K562 (cell line): ENCODE measurements around the gene GNB2. TPM values are rescaled to one million over a fixed set of nuclear protein-coding genes. Genes with fewer than 3 reads are reported as not detected.

ENCODE experiments used
- ATAC-seq: fragments of 200-7000 bp; cut with Tn5 transposase; 3 replicates; pipeline ENCODE4 v1.9.1; 2020; ENCODE audit warnings: moderate library complexity
- BruUV-seq: library from RNA; stranded (reverse); fragments of 400-500 nt; replicated peaks from 2 replicates; lab custom pipeline; 2021; lab: Mats Ljungman, UMichigan
- CTCF ChIA-PET: fragments of 300-600 bp; formaldehyde crosslinking; extraction: SDS; loops from one replicate; lab custom pipeline; 2021; ENCODE audit warnings: low intra/inter-chr PET ratio; lab: Yijun Ruan, JAX
- POLR2A ChIA-PET: fragments of 300-600, 350-650 bp; sonication (Branson Sonifier 250); formaldehyde crosslinking; extraction: SDS; loops from one replicate; lab custom pipeline; 2021; ENCODE audit warnings: antibody characterized with exemption, inconsistent platforms; lab: Yijun Ruan, JAX
- DNase-seq, 4 experiments: peaks; one replicate each; pipeline versions ENCODE4 v3.0.0 to v3.0.0-alpha.2; 2011 to 2018; ENCODE audit warnings: low spot score in 3 of 4, mixed read lengths in 3 of 4; ENCODE audit errors: extremely low read depth in 1 of 4
- FAIRE-seq: peaks from 2 replicates; lab custom pipeline; 2011; peaks lifted over from hg19 to GRCh38; lab: Jason Lieb, UNC
- H2AFZ ChIP-seq: 2 replicates; pipeline ENCODE4 v1.6.0; 2011; ENCODE audit warnings: low read depth, low read length, control low read depth, inconsistent platforms
- H3K27ac ChIP-seq: fragments of 200-600 bp; 3 replicates; pipeline ENCODE4 v1.8.0; 2011; ENCODE audit warnings: low read depth, mild to moderate bottlenecking, control low read depth, inconsistent platforms, low read length, moderate library complexity, mixed read lengths; ENCODE audit errors: extremely low read depth
- H3K27me3 ChIP-seq, 2 experiments: fragments of 300-600 bp in 1 of 2; 2 replicates in 1 of 2; 3 replicates in 1 of 2; pipeline versions ENCODE4 v1.6.0 to v1.8.0; 2011; ENCODE audit warnings: inconsistent platforms in 2 of 2, low read length in 2 of 2, mild to moderate bottlenecking in 1 of 2, mixed read lengths in 1 of 2, moderate library complexity in 1 of 2; ENCODE audit not compliant: control insufficient read depth in 2 of 2, insufficient read depth in 2 of 2
- H3K36me3 ChIP-seq: fragments of 300-600 bp; 3 replicates; pipeline ENCODE4 v1.8.0; 2011; ENCODE audit warnings: mild to moderate bottlenecking, low read length, inconsistent platforms; ENCODE audit not compliant: control insufficient read depth, insufficient read depth
- H3K4me1 ChIP-seq, 2 experiments: fragments of 200-600 bp in 1 of 2; replicated peaks in 1 of 2; 2 replicates in 1 of 2; 3 replicates in 1 of 2; pipeline versions ENCODE4 v1.5.1 to v1.8.0; 2011; ENCODE audit warnings: inconsistent platforms in 2 of 2, low read length in 2 of 2, mild to moderate bottlenecking in 1 of 2, mixed read lengths in 1 of 2, moderate library complexity in 1 of 2; ENCODE audit not compliant: control insufficient read depth in 2 of 2, insufficient read depth in 2 of 2
- H3K4me2 ChIP-seq: 2 replicates; pipeline ENCODE4 v1.6.1; 2011; ENCODE audit warnings: low read length, control low read depth, inconsistent platforms, mixed read lengths; ENCODE audit not compliant: insufficient read depth
- H3K4me3 ChIP-seq: fragments of 200-600 bp; sonication (generic), shearing (Covaris generic); 2 replicates; pipeline ENCODE4 v1.5.1; 2016; ENCODE audit warnings: control low read depth, inconsistent platforms
- H3K79me2 ChIP-seq: fragments of 200-600 bp; 3 replicates; pipeline ENCODE4 v1.8.0; 2011; ENCODE audit warnings: low read length, inconsistent platforms; ENCODE audit not compliant: control insufficient read depth, insufficient read depth
- H3K9ac ChIP-seq, 2 experiments: 2 replicates each; pipeline versions ENCODE4 v1.6.0 to v1.6.1; 2011; ENCODE audit warnings: low read depth in 2 of 2, low read length in 2 of 2, control low read depth in 1 of 2, inconsistent platforms in 1 of 2, mild to moderate bottlenecking in 1 of 2, mixed read lengths in 1 of 2; ENCODE audit not compliant: insufficient read depth in 1 of 2
- H3K9me1 ChIP-seq: one replicate; pipeline ENCODE4 v1.6.0; 2011; ENCODE audit warnings: inconsistent platforms, mild to moderate bottlenecking, low read length, moderate library complexity; ENCODE audit not compliant: control insufficient read depth, insufficient read depth
- H3K9me3 ChIP-seq: replicated peaks from 2 replicates; pipeline ENCODE4 v1.5.1; 2011; ENCODE audit warnings: low read depth, low read length, inconsistent platforms; ENCODE audit not compliant: control insufficient read depth, insufficient read depth
- H4K20me1 ChIP-seq: replicated peaks from 2 replicates; pipeline ENCODE4 v1.6.1; 2011; ENCODE audit warnings: low read length, inconsistent platforms, mixed read lengths; ENCODE audit not compliant: control insufficient read depth, insufficient read depth
- KLF6 ChIP-seq: fragments of 250-450 bp; sonication (Bioruptor Pico); IDR thresholded peaks from 2 replicates; pipeline ENCODE4 v1.4.0; 2020; ENCODE audit warnings: mild to moderate bottlenecking, moderate library complexity, borderline replicate concordance
- MBD2 ChIP-seq: sonication (generic); IDR thresholded peaks from 2 replicates; pipeline ENCODE4 v1.6.1; 2016; ENCODE audit warnings: low read depth, borderline replicate concordance
- MEIS2 ChIP-seq: fragments of 450-650 bp; IDR thresholded peaks from 2 replicates; pipeline ENCODE4 v1.6.1; 2014; ENCODE audit warnings: mild to moderate bottlenecking; ENCODE audit not compliant: partially characterized antibody
- PML ChIP-seq: IDR thresholded peaks from 2 replicates; pipeline ENCODE4 v1.6.1; 2012; ENCODE audit warnings: low read length, inconsistent platforms
- POLR2A ChIP-seq: fragments of 450-650 bp; conservative IDR thresholded peaks from 2 replicates; pipeline ENCODE4 v1.6.1; 2016
- POLR2AphosphoS2 ChIP-seq: IDR thresholded peaks from 2 replicates; pipeline ENCODE4 v1.6.1; 2012; ENCODE audit warnings: low read length, improper control_type of control experiment
- POLR2AphosphoS5 ChIP-seq: IDR thresholded peaks from 2 replicates; pipeline ENCODE4 v1.6.1; 2011; ENCODE audit warnings: mild to moderate bottlenecking, low read depth, low read length, moderate library complexity; ENCODE audit not compliant: control insufficient read depth, insufficient read depth
- POLR2B ChIP-seq: fragments of 450-650 bp; IDR thresholded peaks from 2 replicates; pipeline ENCODE4 v1.6.1; 2018; ENCODE audit warnings: low read depth; ENCODE audit not compliant: partially characterized antibody
- POLR2G ChIP-seq: fragments of 200-400 bp; formaldehyde crosslinking; IDR thresholded peaks from 2 replicates; pipeline ENCODE4 v1.6.1; 2017; ENCODE audit warnings: low read depth, mild to moderate bottlenecking, antibody characterized with exemption, low read length, moderate library complexity
- RBM22 ChIP-seq: fragments of 200-400 bp; formaldehyde crosslinking; IDR thresholded peaks from 2 replicates; pipeline ENCODE4 v1.6.1; 2018; ENCODE audit warnings: low read length, low read depth; ENCODE audit not compliant: poor library complexity, severe bottlenecking
- SMAD1 ChIP-seq: fragments of 150-350 bp; IDR thresholded peaks from 2 replicates; pipeline ENCODE4 v1.6.1; 2014; ENCODE audit warnings: low read length, low read depth; ENCODE audit not compliant: partially characterized antibody
- SUPT5H ChIP-seq: fragments of 450-650 bp; IDR thresholded peaks from 2 replicates; pipeline ENCODE4 v1.6.1; 2016
- TRIM28 ChIP-seq: fragments of 450-650 bp; IDR thresholded peaks from 2 replicates; pipeline ENCODE4 v1.6.1; 2017
- ZBED1 ChIP-seq: IDR thresholded peaks from 2 replicates; pipeline ENCODE4 v1.6.1; 2014
- ZNF639 ChIP-seq, 2 experiments: fragments of 200-800 bp in 1 of 2; sonication (Bioruptor generic) in 1 of 2; sonication (generic) in 1 of 2; formaldehyde crosslinking in 1 of 2; IDR thresholded peaks in 1 of 2; conservative IDR thresholded peaks in 1 of 2; 2 replicates each; pipeline versions ENCODE4 v1.5.0 to v1.6.1; 2016 to 2020; ENCODE audit warnings: missing compliant biosample characterization in 1 of 2, missing genetic modification characterization in 1 of 2, missing genetic modification reagents in 1 of 2
- WGBS: fragments of 100-300 bp; shearing (Covaris generic); methylation state at CpG from one replicate; pipeline ENCODE4 v1.1.6; 2016; ENCODE audit warnings: low coverage, mixed read lengths; ENCODE audit not compliant: insufficient coverage; ENCODE audit errors: missing lambda C conversion rate; 5-methylcytosine and 5-hydroxymethylcytosine counted together
- in situ Hi-C: fragments of 300-500 bp; cut with MboI; formaldehyde crosslinking; loops from 4 replicates; pipeline ENCODE4 v1.15.0; 2018; ENCODE audit warnings: inconsistent platforms, mixed read lengths
- intact Hi-C: fragments of 100-400 bp; cut with micrococcal nuclease; formaldehyde crosslinking; loops from 2 replicates; pipeline ENCODE4 v1.14.2; 2022
- polyA plus RNA-seq, 8 experiments: library from polyadenylated mRNA; depleted of rRNA in 4 of 8; stranded (reverse) in 5 of 8; unstranded in 3 of 8; fragments of >200 nt; fragmentation: Nextera tagmentation in 2 of 8; fragmentation: Illumina TruSeq in 1 of 8; extraction: Ambion mirVana in 2 of 8; extraction: Trizol in 1 of 8; gene quantifications; 2 replicates each; pipeline versions ENCODE4 v1.2.1 to v1.2.3, GENCODE V29; 2011 to 2014; ENCODE audit warnings: inconsistent platforms in 1 of 8, missing spikeins in 1 of 8
- total RNA-seq, 7 experiments: library from RNA; depleted of rRNA in 6 of 7; stranded (reverse); fragments of >200 nt in 6 of 7; fragmentation: Illumina TruSeq in 2 of 7; extraction: Trizol in 2 of 7; gene quantifications; 2 replicates each; pipeline versions ENCODE4 v1.2.1 to v1.2.3, GENCODE V29; 2011 to 2021; ENCODE audit warnings: low replicate concordance in 1 of 7
- TF ChIP-seq, protein P1 (sequence below): fragments of 450-650 bp; IDR thresholded peaks from 2 replicates; pipeline ENCODE4 v1.7.0; 2016; ENCODE audit warnings: borderline replicate concordance

GNB2 gene
- total and polyA plus RNA-seq, 9 of the 15 experiments (the other 6 are each of a cell fraction or from before 2014, with no cell fraction given): 0.65 to 320 (median 104) TPM

- TF ChIP-seq, protein P1, sequence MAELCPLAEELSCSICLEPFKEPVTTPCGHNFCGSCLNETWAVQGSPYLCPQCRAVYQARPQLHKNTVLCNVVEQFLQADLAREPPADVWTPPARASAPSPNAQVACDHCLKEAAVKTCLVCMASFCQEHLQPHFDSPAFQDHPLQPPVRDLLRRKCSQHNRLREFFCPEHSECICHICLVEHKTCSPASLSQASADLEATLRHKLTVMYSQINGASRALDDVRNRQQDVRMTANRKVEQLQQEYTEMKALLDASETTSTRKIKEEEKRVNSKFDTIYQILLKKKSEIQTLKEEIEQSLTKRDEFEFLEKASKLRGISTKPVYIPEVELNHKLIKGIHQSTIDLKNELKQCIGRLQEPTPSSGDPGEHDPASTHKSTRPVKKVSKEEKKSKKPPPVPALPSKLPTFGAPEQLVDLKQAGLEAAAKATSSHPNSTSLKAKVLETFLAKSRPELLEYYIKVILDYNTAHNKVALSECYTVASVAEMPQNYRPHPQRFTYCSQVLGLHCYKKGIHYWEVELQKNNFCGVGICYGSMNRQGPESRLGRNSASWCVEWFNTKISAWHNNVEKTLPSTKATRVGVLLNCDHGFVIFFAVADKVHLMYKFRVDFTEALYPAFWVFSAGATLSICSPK: no peak
- TF ChIP-seq MBD2: 0 out of 2 replicates have a peak, but pooled peaks have one; percentile 12
- peak; percentile 33 for TF ChIP-seq POLR2AphosphoS5
- TF ChIP-seq POLR2B: peak; percentile 35
- TF ChIP-seq ZNF639 (CRISPR knock-in tag; conservative IDR thresholded peaks at IDR 0.05 in 1 of 2, IDR thresholded peaks at IDR 0.05 in 1 of 2): 0 out of 4 replicates have a peak, but pooled peaks of 1 of the 2 experiments have one; percentile 21
- TF ChIP-seq TRIM28: no peak
- TF ChIP-seq PML: 0 out of 2 replicates have a peak, but pooled peaks have one; percentile 1
- no peak for TF ChIP-seq ZBED1
- peak; percentile 66 for TF ChIP-seq POLR2A
- no peak for TF ChIP-seq KLF6 (CRISPR knock-in tag)
- TF ChIP-seq POLR2AphosphoS2: no peak
- TF ChIP-seq RBM22: peak; percentile 75
- TF ChIP-seq SUPT5H: peak; percentile 66
- TF ChIP-seq POLR2G: peak; percentile 69
- no peak for TF ChIP-seq MEIS2
- peak; percentile 34 for TF ChIP-seq SMAD1
- ChIA-PET POLR2A (interaction anchor here (0.6 to 2.4 kb wide), 12 partner anchors 9 to 211 kb away, joined by 3 to 16 read pairs (median 4); partner anchors contain the start of gene UFSP1), CTCF (no interaction called here)
- peak overlapping the region in 1 of 2 experiments; percentile 61; a peak in 1 of 4 replicates for H3K9ac ChIP-seq
- H3K4me2 ChIP-seq: no peak overlapping the region
- H3K79me2 ChIP-seq: peaks cover 39% of the 10 kb centered on the region
- H3K36me3 ChIP-seq: peaks cover 81% of the 10 kb centered on the region; the same call in 2 of the 3 replicates
- ATAC-seq: no peak
- H3K9me3 ChIP-seq: no peaks in the 10 kb centered on the region
- no peak overlapping the region for H2AFZ ChIP-seq
- peak overlapping the region; percentile 28; the same call in 1 of the 3 replicates for H3K27ac ChIP-seq
- no peaks in the 10 kb centered on the region for H3K9me1 ChIP-seq
- no peak overlapping the region for H3K4me3 ChIP-seq
- BruUV-seq: TSS peak; percentile 39
- no peak for FAIRE-seq
- intact Hi-C loops (no loop called here), in situ Hi-C loops (no loop called here)
- H3K27me3 ChIP-seq: no peaks in the 10 kb centered on the region
- peaks cover 4 to 95% of the 10 kb centered on the region in 2 experiments for H3K4me1 ChIP-seq
- peak in 2 of 4 experiments; percentile 19 to 25 for DNase-seq
- peaks cover 22% of the 10 kb centered on the region; the same call in 1 of the 2 replicates for H4K20me1 ChIP-seq
- WGBS: 86% methylated on average over 8 of the region's 13 CpGs
These were observed 5.8 kb downstream of the GNB2 start for GRCh38 chr7:100679129-100679926.
